Ishikawa (cell line): ENCODE data around the gene MYO5A.

Source experiments
- CEBPB ChIP-seq: IDR thresholded peaks from 2 replicates; pipeline ENCODE4 v1.6.1; 2012
- CREB1 ChIP-seq: IDR thresholded peaks from 2 replicates; pipeline ENCODE4 v1.6.1; 2012; ENCODE audit warnings: low read depth
- EP300 ChIP-seq: IDR thresholded peaks from 2 replicates; pipeline ENCODE4 v1.6.1; 2012; ENCODE audit warnings: borderline replicate concordance
- FOXM1 ChIP-seq: IDR thresholded peaks from 2 replicates; pipeline ENCODE4 v1.6.1; 2012; ENCODE audit warnings: low read depth, borderline replicate concordance
- MAX ChIP-seq: IDR thresholded peaks from 2 replicates; pipeline ENCODE4 v1.6.1; 2012
- RAD21 ChIP-seq: IDR thresholded peaks from 2 replicates; pipeline ENCODE4 v1.6.1; 2012; ENCODE audit warnings: low read depth
- REST ChIP-seq: IDR thresholded peaks from 2 replicates; pipeline ENCODE4 v1.6.1; 2012; ENCODE audit warnings: low read depth, mild to moderate bottlenecking
- TAF1 ChIP-seq: IDR thresholded peaks from 2 replicates; pipeline ENCODE4 v1.6.1; 2012; ENCODE audit warnings: low read depth, mild to moderate bottlenecking
- TCF12 ChIP-seq: IDR thresholded peaks from 2 replicates; pipeline ENCODE4 v1.6.1; 2012; ENCODE audit warnings: low read depth
- TEAD4 ChIP-seq: IDR thresholded peaks from 2 replicates; pipeline ENCODE4 v1.6.1; 2012
- USF1 ChIP-seq: IDR thresholded peaks from 2 replicates; pipeline ENCODE4 v1.6.1; 2012
- YY1 ChIP-seq: IDR thresholded peaks from 2 replicates; pipeline ENCODE4 v1.6.1; 2012; ENCODE audit warnings: low read depth
- ZBTB7A ChIP-seq: IDR thresholded peaks from 2 replicates; pipeline ENCODE4 v1.6.1; 2012; ENCODE audit warnings: low read depth

- TF ChIP-seq RAD21 (no peak), REST (no peak), YY1 (no peak), TCF12 (no peak), ZBTB7A (no peak), MAX (no peak), CEBPB (no peak), EP300 (no peak), TAF1 (no peak), TEAD4 (no peak), CREB1 (no peak), FOXM1 (no peak), USF1 (no peak)
These were observed 14.2 kb downstream of the MYO5A start for GRCh38 chr15:52514482-52514881.
